ENCODE measurements around the gene OR6B2.

The OR6B2 gene

DNA sequence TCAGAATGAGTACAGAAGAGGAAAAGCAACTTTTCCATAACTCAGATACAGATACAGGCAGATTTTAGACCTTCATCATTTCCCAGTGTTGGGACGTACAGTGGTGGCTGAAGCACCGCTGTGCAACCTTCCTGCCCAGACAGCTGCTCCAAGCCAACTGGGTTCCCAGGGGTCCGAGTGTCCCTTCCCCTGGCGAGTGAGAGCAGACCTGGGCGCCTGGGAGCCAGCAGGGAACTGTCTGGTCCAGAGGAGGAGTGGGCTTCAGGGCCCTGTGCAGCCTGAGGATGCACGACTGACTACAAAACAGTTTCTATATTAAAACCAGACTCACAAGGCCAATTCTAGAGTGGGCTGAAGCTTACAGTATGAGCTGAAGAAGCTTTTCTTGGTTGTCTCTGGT lies 11.1 kb upstream of the OR6B2 start:
- no peak for DNase-seq (ENCODE audit: low spot score)

DNA sequence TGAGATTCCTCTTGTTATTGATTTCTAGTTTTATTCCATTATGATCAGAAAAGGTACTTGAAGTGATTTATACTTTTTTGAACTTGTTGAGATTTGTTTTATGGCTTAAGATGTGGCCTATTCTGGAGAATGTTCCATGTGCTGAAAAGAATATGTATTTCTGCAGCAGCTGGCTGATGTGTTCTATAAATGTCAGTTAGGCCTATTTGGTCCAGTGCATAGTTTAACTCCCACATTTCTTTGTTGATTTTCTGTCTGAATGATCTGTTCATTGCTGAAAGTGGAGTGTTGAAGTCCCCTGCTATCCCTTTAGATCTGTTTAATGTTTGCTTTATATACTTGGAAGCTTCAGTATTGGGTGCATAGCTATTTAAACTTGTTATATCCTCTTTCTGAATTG lies 7.1 kb upstream of the OR6B2 start:
- no peak for DNase-seq (ENCODE audit: low spot score)

DNA sequence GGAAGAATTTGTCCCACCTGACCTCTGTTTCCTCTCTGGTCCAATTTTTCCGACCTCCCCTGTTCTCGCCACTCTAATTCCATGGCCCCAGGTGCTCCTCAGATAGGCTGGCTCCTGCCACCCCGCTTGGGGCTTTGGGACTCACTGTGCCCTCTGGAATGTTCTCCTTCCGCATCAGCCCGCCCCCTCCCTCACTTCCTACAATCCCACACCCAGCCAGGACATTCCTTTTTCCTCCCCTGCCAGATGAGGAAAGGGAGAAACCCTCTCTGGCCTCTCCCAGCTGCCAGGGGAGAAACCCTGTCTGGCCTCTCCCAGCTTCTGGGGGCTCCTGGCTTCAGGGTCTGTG lies 3.1 kb upstream of the OR6B2 start:
- DNase-seq (ENCODE audit: low spot score), result peak; percentile 26

DNA sequence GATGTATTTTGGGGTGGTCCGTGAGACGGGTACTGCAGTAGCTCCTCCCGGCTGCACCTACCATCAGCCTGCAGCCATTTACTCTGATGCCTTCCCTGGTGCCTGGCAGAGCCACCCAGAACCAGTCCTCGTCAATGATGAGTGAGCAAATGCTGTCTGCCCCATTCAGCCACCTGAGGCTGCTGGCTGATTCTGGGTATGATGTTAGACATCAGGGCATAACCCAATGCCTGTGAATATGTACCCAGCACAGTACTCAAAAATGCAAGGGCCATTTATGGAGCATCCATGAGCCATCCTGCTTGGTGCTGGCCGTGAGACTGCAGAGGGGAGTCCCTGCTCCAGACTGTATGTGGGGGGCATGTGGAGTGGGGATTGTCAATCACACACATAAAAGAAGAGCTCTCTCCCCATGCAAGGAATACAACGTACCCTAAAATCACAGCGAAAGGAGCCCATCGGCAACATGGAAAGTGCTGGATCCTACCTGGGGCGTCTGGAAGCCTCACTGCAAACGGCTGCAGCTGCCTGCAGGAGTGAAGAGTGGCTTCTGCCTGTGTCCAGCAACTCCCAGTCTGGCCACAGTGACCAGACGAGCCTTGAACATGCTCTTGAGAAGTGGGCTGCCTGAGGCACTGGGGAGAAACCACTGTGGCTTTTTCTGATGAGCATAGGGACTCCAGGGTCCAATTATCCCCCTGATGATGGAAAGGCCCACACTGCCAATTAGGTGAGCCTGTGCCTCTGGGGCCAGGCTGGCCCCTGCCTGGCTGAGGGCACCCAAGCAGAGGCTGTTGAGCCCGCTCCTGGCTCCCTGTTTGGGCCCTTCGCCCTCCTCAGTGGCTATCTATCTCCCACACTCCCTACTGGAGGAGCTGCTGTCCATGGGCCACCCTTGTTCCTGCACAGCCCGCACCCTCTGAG lies 2.4 kb upstream of the OR6B2 start:
- DNase-seq (ENCODE audit: low spot score), result no peak

DNA sequence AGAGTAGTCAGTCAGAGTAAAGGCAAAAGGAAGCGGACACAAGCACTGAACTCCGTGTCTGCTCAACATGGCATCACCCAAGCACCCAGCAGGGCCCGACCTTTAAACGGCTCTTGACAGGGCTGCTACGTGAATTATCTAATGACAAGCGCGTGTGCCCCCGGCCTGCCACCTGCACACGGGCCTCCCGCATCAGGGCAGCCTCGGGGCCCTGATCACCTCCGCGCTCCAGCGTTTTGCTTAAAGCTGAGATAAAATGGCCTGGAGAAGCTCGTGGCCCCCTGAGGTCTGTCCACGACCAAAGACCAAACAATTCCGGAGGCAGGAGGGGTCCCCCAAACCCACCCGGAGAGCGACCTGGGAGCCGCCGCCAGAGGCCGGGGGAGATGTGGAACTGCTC lies 5.5 kb downstream of the OR6B2 start:
- DNase-seq (ENCODE audit: low spot score), result no peak

DNA sequence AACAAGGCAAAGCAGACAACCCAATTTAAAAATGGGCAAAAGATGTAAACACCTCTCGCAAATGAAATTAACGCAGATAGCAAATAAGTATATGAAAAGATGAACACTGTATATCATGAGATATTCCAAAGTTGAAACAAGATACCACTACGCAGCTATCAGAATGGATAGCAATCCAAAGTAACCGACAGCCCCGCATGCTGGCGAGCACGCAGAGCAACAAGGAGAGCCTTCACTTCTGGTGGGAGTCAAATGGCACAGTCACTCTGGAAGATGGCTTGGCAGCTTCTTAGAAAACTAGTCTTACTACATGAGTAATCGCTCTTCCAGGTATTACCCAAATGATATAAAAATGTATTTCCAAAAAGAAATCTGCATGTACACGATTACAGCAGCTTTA lies 6.4 kb downstream of the OR6B2 start:
- no peak for DNase-seq (ENCODE audit: low spot score)

DNA sequence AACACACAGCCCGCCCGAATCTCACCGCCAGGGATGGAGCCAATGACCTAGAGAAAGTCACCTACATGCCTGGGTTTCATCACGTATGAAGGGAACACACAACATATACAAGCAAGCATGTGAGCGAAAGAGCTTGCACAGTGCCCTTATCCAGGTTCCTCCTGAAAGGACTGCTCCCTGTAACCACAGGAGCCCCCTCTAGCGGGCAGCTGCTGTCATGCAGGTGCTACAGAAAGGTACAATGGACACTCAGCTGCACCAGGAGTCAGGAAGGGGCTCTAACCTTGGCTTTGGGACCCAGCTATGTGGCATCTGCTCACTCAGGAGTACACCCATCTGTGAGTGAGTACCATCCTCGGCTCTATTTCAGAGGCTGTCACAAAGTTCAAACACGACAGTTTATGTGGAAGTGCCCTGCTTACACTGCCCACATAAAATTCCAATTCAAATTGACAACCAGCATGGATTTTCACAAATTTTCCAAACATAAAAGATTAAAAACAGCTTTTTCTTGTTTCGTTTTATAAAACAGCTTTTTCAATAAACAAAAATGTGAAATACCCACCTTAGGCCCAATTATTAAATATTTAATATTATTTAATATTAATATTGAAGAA lies 8.6 kb downstream of the OR6B2 start:
- peak; percentile 88 for DNase-seq (ENCODE audit: low spot score)

DNA sequence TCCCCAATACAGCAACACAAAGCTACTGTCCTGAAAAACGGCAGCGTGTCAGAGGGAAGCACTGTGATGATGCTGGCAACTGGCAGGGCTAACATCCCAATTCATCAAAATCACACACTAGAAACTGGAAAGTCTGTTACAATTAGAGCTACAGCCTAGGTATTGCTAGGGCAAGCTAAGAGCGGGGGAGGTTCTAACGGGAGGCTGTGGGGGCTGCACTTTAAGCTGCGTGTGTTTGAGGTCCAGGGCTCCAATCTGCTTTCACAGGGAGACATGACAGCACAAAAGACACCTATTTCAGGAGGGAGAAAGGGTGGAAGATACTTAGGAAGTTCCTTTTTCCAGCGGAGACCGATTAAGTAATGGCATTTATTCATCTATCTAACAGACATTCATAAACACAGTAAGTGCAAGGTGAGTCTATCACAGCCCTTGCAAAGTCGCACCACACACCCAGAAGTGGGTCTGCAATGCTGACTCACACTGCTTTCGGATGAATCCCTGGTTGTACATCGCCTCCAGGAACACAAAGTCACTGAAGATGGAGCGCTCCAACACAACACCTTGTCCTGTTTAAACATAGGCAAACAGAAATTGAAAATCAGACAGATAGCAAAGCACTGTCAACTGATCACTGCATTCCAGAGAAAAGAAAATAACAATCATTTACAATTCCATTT lies 12.0 kb downstream of the OR6B2 start:
- no peak for DNase-seq (ENCODE audit: low spot score)

DNA sequence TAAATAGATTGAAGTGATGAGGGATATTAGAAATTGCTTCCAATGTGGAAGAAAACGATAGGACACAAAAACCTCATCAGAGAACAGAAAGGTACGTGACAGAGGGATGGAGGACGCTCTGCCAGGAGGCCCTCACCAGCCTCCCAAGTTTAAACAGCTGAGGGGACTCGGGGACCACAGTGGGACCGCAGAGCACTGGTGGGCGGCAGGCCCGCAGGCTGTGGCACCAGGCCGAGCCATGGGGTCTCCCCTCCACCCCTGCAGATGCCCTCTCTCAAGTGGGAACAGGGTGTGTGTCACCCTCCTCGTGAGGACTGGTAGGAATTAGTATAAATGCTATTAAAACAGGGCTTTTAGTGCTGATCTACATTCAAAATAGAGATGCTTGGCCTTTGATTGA lies 15.9 kb downstream of the OR6B2 start:
- DNase-seq (ENCODE audit: low spot score), result no peak

DNA sequence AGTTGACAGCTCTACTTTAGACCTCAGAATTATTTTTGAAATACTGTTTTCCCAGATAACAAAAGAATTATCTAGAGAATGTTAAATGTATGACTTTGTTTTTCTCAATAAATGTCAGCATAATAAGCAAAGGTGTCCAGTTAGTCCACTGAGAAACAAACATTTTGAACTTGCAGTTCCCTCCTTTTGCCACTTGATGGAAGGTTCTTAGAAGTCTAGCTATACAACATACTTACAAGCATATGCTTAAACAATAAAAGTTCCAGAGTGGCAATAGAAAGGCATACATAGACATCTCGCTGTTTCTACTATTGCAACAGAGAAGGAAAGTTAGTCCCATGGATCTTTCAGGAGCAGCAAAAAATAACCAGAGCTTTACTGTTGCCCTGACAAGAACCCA lies 16.9 kb downstream of the OR6B2 start:
- DNase-seq (ENCODE audit: low spot score), result no peak

DNA sequence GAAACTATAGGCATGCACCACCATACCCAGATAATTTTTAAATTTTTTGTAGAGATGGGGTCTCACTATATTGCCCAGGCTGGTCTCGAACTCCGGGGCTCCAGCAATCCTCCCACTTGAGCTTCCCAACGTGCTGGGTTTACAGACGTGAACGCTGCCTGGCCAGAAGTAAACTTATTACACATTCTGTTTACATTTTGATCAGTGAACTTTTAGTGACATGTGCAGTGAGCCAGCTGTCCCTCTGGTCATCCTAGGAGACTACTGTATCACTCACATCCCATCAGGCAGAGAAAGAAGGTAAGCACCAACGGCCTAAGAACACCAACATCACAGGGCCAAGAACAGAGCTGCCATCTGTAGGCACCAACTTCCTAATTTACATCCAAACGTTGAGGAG lies 27.2 kb downstream of the OR6B2 start:
- DNase-seq (ENCODE audit: low spot score), result no peak

DNA sequence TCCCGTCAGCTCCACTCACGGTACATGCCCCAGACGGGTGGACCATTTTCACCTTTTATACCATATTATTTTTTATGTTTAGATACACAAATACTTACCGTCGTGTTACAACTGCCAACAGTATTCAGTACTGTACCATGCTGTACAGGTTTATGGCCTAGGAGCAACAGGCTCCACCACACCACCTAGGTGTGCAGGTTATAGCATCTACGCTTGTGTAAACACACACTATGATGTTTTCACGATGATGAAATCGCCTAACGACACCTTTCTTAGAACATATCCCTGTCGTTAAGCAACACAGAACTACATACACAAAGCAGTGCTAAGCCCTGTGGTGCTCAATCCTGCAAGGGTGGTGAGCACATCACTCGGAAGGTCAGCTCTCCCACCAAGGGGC lies 29.6 kb downstream of the OR6B2 start:
- DNase-seq (ENCODE audit: low spot score), result no peak

DNA sequence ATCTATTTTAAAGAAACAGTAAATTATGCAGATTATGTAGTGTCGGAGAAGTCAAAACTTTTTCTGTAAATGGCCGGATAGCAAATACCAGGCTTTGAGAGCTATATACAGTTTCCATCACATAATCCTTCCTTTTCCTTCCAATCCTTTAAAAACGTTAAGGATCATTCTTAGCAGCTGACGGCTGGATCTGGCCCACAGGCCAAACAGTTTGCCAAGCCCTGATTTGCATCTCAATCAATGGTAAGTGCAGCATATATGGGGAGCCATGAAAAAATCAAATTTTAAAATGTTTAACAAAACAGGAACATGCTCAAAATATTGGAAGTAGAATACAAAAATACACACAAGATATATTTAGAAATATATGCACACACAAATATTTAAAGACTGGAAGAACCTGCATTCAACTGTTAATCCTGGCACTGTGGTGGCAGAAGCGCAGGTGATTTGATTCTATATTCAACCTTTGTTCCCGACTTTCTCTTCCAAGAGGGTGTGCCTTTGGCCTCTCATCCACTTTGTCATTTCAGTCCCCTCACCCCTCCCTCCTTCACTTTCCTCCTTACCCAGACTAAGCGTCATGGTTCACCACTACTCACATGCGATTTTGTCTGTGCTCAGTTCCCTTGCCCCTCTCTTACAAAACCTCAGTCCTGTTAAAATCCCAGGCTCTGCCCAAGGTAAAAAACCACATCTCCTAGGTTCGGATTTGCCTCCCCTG lies 32.4 kb downstream of the OR6B2 start:
- DNase-seq (ENCODE audit: low spot score), result no peak

DNA sequence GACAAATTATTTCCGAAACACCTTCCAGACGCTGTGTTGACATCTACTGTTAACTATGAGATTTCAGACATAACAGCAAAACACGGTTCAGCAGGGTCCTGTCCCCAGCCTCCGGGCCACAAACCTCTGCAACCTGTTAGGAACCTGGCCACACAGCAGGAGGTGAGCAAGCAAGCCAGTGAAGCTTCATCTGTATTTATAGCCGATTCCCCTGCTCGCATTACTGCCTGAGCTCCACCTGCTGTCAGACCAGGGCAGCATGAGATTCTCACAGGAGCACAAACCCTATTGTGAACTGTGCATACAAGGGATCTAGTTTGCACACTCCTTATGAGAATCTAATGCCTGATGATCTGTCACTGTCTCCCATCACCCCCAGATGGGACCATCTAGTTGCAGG lies 36.1 kb downstream of the OR6B2 start:
- no peak for DNase-seq (ENCODE audit: low spot score)

DNA sequence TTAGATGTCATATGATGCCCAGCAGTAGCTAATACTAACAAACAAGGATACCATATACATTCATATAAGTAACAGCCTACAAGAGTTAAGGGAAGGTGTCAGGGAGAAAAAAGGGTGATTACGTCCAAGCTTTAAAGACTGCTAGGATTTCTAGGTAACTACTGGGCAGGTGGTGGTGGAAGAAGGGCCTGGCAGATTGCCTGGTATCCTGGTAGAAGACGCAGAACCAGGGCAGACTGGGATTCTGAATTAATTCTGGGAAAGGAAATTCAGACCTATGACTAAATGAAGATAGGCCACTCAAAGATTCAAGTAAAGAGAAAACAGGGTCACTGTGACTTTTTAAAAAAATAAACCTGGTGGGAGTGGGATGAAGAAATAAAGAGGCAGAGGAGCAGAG lies 36.9 kb downstream of the OR6B2 start:
- DNase-seq (ENCODE audit: low spot score), result no peak

DNA sequence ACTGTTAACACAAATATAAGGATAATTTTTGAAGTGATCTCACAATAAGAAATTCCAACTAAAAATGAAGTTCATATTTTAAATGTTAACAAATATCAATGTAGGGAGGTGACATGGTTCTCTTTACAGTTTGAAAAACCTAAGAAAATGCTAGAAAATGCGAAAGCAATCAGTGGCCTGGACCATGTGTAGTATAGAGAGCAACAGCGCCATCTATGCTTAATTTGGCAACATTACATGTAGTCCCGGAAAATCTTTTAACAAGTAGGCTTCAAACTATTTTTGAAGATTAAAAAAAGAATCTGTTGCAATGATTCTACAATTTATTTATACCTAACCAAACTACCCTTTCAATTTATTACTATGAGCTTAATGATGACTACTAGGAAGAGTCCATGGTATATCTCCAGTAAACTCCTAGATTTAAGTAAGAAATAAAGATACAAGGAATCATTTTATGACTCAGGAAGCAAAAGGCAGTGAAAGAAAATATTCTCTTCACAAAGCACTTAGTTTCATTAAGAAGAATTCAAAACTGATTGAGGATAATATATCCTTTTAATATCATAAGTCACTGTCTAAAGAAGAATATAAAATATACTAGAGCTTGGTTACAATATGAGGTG lies 38.4 kb downstream of the OR6B2 start:
- DNase-seq (ENCODE audit: low spot score), result peak; percentile 55

DNA sequence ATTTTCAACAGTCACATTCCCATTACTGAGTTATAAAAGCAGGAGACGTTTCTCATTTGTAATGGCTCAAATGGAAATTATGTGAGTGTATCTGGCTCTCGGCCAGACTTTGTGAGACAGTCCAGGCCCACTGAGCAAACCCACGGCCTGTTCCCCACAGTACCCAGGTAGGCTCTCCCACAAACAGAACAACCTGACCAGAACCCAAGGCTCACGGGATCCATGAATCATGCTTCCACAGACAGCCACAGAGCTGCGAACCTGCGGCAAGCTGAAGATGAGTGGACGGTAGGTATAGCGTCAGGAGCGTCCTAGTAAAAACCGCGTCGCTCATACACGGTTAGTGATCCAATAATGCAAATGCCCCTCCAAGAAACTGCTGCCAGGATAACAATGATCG lies 39.3 kb downstream of the OR6B2 start:
- DNase-seq (ENCODE audit: low spot score), result no peak

DNA sequence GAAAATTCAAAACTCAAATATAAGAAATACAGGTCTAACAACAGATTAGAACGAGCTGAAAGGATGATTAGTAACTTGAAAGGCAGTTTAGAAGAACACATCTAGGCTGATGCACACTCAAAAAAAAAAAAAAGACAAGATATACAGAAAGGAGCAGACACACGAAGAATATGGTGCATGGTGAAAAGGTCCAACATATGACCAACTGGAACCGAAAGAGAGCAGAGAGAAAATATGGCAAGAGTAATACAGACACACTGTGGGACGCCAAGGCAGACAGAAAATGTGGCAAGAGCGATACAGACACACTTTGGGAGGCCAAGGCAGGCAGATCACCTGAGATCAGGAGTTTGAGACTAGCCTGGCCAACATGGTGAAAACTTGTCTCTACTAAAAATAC lies 44.9 kb downstream of the OR6B2 start:
- no peak for DNase-seq (ENCODE audit: low spot score)

DNA sequence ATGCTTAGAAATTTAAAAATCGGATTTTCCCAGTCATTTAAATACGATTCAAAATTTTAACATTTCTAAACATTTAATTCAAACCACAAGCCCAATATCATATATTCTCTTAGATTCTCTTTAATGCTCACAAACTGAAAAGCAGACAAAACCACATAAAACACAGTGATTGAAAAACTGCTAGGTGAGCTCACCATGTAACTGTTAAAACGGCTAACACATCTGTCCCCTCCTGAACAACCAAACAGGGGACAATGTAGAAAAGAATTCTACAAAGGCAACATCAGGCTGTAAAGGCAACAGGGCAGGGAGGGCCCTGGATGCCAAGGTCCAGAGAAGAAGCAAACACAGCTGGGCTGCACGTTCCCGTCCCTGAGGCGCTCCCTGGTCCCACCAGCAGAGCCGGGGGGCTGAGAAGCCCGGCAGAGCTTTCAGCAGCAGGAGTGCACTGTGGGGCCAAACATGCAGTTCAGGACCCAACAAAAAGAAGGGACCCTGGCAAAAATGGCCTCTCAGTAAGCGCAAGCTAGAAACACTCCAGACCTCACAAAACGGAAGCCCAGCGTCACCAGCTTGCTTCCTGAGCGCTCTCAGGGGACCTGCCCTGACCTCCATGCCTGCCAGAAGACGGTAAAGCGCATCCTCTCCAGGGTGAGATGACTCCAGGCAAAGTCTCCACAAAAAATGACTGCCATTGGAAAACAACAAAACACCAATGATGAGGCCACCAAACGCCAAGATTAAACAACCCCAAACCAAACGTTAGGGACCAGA lies 45.6 kb downstream of the OR6B2 start:
- no peak for DNase-seq (ENCODE audit: low spot score)

DNA sequence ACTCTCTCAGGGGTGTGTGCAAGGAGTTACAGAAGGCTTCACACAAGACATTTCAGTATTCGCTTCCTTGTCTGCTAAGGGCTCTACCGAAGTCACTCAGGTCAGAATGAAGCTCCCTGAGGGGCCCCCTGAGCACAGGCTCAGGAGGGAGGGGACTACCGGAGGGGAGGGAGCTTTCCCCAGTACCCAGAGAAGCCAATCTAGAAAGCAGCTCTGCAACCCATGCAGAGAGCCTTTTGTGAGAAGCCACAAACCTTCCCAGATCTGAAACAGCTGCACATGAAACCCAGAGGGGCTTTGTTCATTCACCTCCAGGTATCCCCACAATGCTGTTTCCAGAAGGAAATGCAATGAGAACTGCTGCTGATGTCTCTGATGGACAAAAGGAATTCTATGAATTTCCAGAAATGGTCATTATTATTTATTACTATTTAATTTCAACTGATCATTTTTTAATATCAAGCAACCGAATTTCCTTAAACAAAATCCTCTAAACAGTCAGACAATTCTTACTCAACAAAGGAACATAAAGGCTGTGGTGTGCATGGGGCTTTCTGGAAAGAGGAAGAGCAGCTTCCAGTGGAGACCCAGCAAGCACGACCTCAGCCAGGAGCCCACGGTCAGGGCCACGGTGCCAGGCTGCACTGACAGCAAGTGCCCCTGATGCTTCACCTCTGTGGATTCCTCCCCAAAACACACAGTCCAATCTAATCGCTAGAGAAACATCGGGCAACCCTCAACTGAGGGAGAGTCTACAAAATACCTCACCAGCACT lies 47.0 kb downstream of the OR6B2 start:
- no peak for DNase-seq (ENCODE audit: low spot score)

All from iPS-NIHi11 (cell line).